C1 segment of cervical spinal cord (tissue), 14 donors: Measurements from ENCODE around the gene MRNIP.

Source experiments
- DNase-seq, 14 donors: peaks; one replicate each; lab custom pipeline; 2025; lab: John Stamatoyannopoulos, UW

The MRNIP gene

GRCh38 chr5:179822444-179822990 lies 36.1 kb downstream of the MRNIP start:
- no peak for DNase-seq

- DNase-seq, result no peak
Measured at GRCh38 chr5:179822059-179822432, 36.6 kb downstream of the MRNIP start.

- DNase-seq, result peak; percentile 26 to 87 (median 80)
Measured at GRCh38 chr5:179821298-179822058, 37.1 kb downstream of the MRNIP start.

- DNase-seq, result peak; percentile 19 to 91 (median 80)
Measured at GRCh38 chr5:179820483-179821297, 37.9 kb downstream of the MRNIP start, which contains the start of gene SQSTM1. Gene SQSTM1, plus strand, starts transcription at chr5:179820905. Its CDS starts 32 bp downstream, at chr5:179820937.

GRCh38 chr5:179820127-179820482 lies 38.5 kb downstream of the MRNIP start:
- DNase-seq, result peak in 2 of 14 donors; percentile 63 to 66

- peak in 12 of 14 donors; percentile 56 to 87 (median 77) for DNase-seq
Measured at GRCh38 chr5:179819296-179820126, 39.1 kb downstream of the MRNIP start.

GRCh38 chr5:179818746-179819295 lies 39.8 kb downstream of the MRNIP start:
- peak; percentile 19 to 95 (median 92) for DNase-seq

GRCh38 chr5:179817890-179818745 lies 40.5 kb downstream of the MRNIP start:
- peak in 1 of 14 donors; percentile 63 for DNase-seq

- no peak for DNase-seq
Measured at GRCh38 chr5:179817470-179817840, 41.2 kb downstream of the MRNIP start.

GRCh38 chr5:179816796-179817469 lies 41.7 kb downstream of the MRNIP start:
- DNase-seq, result peak in 3 of 14 donors; percentile 21 to 47 (median 34)

- DNase-seq, result no peak
Measured at GRCh38 chr5:179816401-179816795, 42.2 kb downstream of the MRNIP start.

GRCh38 chr5:179815491-179816249 lies 42.9 kb downstream of the MRNIP start:
- DNase-seq, result no peak

GRCh38 chr5:179814090-179814489 lies 44.5 kb downstream of the MRNIP start:
- DNase-seq, result no peak

- DNase-seq, result no peak
Measured at GRCh38 chr5:179812997-179813607, 45.5 kb downstream of the MRNIP start.

GRCh38 chr5:179812135-179812825 lies 46.3 kb downstream of the MRNIP start:
- DNase-seq, result peak in 1 of 14 donors; percentile 97

GRCh38 chr5:179806250-179807048 lies 52.2 kb downstream of the MRNIP start, which contains the start of gene MGAT4B:
Gene MGAT4B, minus strand, starts transcription at chr5:179806866. Its CDS starts 283 bp downstream, at chr5:179806583.
- peak in 11 of 14 donors; percentile 28 to 83 (median 57) for DNase-seq
